ENCODE results near the gene TMEM63A. TPM values are rescaled to one million over a fixed set of nuclear protein-coding genes. Genes with fewer than 3 reads are reported as not detected.

The TMEM63A gene
- total and polyA plus RNA-seq, 2 of the 13 experiments (the other 11 are each of a cell fraction or from before 2014, with no cell fraction given) = 23.9 to 53.3 TPM

DNA sequence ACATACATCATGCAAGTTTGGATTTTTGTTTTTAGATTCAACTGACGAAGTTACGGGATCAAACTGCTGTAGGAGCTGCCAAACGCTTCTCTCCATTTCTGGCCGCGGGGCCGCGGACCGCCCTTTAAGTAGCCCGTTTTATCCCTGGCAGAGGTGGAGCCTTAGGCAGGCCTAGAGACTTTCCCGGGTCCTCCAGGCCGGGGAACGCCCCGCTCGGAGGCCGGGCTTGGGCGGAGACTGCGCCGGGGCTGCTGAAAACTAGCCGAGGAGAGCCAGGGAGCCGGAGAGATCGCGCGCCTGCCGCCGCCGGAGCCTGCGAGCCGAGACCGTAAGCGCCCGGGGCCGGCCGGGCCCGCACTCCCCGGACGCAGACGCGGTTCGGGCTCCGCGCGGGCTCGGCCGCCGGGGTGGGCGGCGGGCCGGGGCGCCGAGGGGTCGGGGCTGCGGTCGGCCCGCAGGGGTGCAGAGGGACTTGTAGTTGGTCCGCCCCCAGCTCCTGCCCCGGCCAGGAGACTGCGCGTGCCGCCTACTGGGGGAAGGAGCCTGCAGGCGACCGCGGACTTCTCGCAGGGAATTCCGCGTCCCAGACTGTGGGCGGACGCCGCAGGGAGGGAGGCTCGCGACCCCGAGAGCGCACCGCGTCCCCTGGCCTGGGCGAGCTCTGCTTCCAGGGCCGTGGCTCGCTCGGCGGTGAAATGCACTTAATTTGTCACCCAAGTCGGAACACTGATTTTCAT is 72.2 kb downstream of the TMEM63A start, which contains the start of gene EPHX1 (continued):
- TF ChIP-seq KDM2A (CRISPR knock-in tag; IDR thresholded peaks at IDR 0.05; ENCODE audit: borderline replicate concordance, low read depth) (0 out of 2 replicates have a peak, but pooled peaks have one; percentile 23), HIVEP1 (CRISPR knock-in tag; IDR thresholded peaks at IDR 0.05) (peak; percentile 57; the same call in 1 of the 2 replicates), HNRNPLL (IDR thresholded peaks at IDR 0.05; ENCODE audit: low read depth, low read length, poor library complexity, severe bottlenecking) (peak; percentile 90), ZNF251 (CRISPR knock-in tag; IDR thresholded peaks at IDR 0.05) (no peak), SCMH1 (CRISPR knock-in tag; IDR thresholded peaks at IDR 0.05; ENCODE audit: borderline replicate concordance) (no peak), HOXA5 (CRISPR knock-in tag; IDR thresholded peaks at IDR 0.05) (peak; percentile 50; the same call in 1 of the 2 replicates), NR2F2 (IDR thresholded peaks at IDR 0.05; ENCODE audit: borderline replicate concordance, low read depth) (no peak), KLF12 (CRISPR knock-in tag; IDR thresholded peaks at IDR 0.05; ENCODE audit: borderline replicate concordance) (peak; percentile 48; the same call in 1 of the 2 replicates), ZNF773 (CRISPR knock-in tag; IDR thresholded peaks at IDR 0.05; ENCODE audit: borderline replicate concordance) (0 out of 2 replicates have a peak, but pooled peaks have one; percentile 40), PHF21A (CRISPR knock-in tag; IDR thresholded peaks at IDR 0.05) (0 out of 2 replicates have a peak, but pooled peaks have one; percentile 47), MTF2 (CRISPR knock-in tag; IDR thresholded peaks at IDR 0.05; ENCODE audit: borderline replicate concordance) (0 out of 2 replicates have a peak, but pooled peaks have one; percentile 57), PHF8 (CRISPR knock-in tag; IDR thresholded peaks at IDR 0.05) (peak; percentile 55; the same call in 1 of the 2 replicates), SUZ12 (IDR thresholded peaks at IDR 0.05; ENCODE audit: low read depth, low read length) (no peak), GLI4 (CRISPR knock-in tag; IDR thresholded peaks at IDR 0.05; ENCODE audit: borderline replicate concordance) (no peak), GZF1 (CRISPR knock-in tag; IDR thresholded peaks at IDR 0.05) (peak; percentile 62; the same call in 1 of the 2 replicates), POLR2G (IDR thresholded peaks at IDR 0.05; ENCODE audit: low read depth, low read length) (peak; percentile 89), ZFX (CRISPR knock-in tag; IDR thresholded peaks at IDR 0.05; ENCODE audit: low read depth) (peak; percentile 72)
- TF ChIP-seq, protein P1, sequence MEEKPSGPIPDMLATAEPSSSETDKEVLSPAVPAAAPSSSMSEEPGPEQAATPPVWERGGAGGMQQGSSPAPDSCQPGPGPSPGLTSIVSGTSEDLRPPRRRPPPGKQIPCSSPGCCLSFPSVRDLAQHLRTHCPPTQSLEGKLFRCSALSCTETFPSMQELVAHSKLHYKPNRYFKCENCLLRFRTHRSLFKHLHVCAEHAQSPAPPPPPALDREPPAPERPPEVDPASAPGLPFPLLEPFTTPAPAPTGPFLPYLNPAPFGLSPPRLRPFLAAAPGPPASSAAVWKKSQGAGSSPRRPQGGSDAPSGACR (CRISPR knock-in tag; IDR thresholded peaks at IDR 0.05) = no peak
- TF ChIP-seq, protein P2, sequence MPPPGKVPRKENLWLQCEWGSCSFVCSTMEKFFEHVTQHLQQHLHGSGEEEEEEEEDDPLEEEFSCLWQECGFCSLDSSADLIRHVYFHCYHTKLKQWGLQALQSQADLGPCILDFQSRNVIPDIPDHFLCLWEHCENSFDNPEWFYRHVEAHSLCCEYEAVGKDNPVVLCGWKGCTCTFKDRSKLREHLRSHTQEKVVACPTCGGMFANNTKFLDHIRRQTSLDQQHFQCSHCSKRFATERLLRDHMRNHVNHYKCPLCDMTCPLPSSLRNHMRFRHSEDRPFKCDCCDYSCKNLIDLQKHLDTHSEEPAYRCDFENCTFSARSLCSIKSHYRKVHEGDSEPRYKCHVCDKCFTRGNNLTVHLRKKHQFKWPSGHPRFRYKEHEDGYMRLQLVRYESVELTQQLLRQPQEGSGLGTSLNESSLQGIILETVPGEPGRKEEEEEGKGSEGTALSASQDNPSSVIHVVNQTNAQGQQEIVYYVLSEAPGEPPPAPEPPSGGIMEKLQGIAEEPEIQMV (CRISPR knock-in tag; IDR thresholded peaks at IDR 0.05; ENCODE audit: low read depth) = peak; percentile 29; the same call in 1 of the 2 replicates
- TF ChIP-seq, protein P3, sequence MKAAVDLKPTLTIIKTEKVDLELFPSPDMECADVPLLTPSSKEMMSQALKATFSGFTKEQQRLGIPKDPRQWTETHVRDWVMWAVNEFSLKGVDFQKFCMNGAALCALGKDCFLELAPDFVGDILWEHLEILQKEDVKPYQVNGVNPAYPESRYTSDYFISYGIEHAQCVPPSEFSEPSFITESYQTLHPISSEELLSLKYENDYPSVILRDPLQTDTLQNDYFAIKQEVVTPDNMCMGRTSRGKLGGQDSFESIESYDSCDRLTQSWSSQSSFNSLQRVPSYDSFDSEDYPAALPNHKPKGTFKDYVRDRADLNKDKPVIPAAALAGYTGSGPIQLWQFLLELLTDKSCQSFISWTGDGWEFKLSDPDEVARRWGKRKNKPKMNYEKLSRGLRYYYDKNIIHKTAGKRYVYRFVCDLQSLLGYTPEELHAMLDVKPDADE (CRISPR knock-in tag; IDR thresholded peaks at IDR 0.05) = 0 out of 2 replicates have a peak, but pooled peaks have one; percentile 15
- TF ChIP-seq, protein P4, sequence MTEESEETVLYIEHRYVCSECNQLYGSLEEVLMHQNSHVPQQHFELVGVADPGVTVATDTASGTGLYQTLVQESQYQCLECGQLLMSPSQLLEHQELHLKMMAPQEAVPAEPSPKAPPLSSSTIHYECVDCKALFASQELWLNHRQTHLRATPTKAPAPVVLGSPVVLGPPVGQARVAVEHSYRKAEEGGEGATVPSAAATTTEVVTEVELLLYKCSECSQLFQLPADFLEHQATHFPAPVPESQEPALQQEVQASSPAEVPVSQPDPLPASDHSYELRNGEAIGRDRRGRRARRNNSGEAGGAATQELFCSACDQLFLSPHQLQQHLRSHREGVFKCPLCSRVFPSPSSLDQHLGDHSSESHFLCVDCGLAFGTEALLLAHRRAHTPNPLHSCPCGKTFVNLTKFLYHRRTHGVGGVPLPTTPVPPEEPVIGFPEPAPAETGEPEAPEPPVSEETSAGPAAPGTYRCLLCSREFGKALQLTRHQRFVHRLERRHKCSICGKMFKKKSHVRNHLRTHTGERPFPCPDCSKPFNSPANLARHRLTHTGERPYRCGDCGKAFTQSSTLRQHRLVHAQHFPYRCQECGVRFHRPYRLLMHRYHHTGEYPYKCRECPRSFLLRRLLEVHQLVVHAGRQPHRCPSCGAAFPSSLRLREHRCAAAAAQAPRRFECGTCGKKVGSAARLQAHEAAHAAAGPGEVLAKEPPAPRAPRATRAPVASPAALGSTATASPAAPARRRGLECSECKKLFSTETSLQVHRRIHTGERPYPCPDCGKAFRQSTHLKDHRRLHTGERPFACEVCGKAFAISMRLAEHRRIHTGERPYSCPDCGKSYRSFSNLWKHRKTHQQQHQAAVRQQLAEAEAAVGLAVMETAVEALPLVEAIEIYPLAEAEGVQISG (CRISPR knock-in tag; IDR thresholded peaks at IDR 0.05) = peak; percentile 40; the same call in 1 of the 2 replicates

All from HepG2 (cell line).